Osteoblast (primary cell): ENCODE results near the gene B4GAT1. TPM values are rescaled to one million over a fixed set of nuclear protein-coding genes. Genes with fewer than 3 reads are reported as not detected.
A peak's percentile ranks its signal among the peaks of the same experiment; 100 is the strongest.

Experiments used
- DNase-seq: peaks from one replicate; pipeline ENCODE4 v3.0.0; 2011; ENCODE audit warnings: low spot score, mixed read lengths; ENCODE audit not compliant: insufficient read length; ENCODE audit errors: missing footprints
- H2AFZ ChIP-seq: 2 replicates; pipeline ENCODE4 v1.6.0; 2011; ENCODE audit warnings: mild to moderate bottlenecking, low read length
- H3K27ac ChIP-seq: 2 replicates; pipeline ENCODE4 v1.5.1; 2011; ENCODE audit warnings: mild to moderate bottlenecking, low read depth, low read length, moderate library complexity
- H3K27me3 ChIP-seq: 2 replicates; pipeline ENCODE4 v1.6.0; 2012; ENCODE audit warnings: mild to moderate bottlenecking, control low read depth, inconsistent platforms, low read length, moderate library complexity; ENCODE audit not compliant: insufficient read depth
- H3K36me3 ChIP-seq: 2 replicates; pipeline ENCODE4 v1.5.1; 2011; ENCODE audit warnings: mild to moderate bottlenecking, low read length, control low read depth, moderate library complexity; ENCODE audit not compliant: insufficient read depth
- H3K4me1 ChIP-seq: 2 replicates; pipeline ENCODE4 v1.5.1; 2011; ENCODE audit warnings: mild to moderate bottlenecking, low read length, control low read depth, moderate library complexity; ENCODE audit not compliant: insufficient read depth
- H3K4me2 ChIP-seq: 2 replicates; pipeline ENCODE4 v1.6.0; 2011; ENCODE audit warnings: mild to moderate bottlenecking, low read length; ENCODE audit not compliant: insufficient read depth
- H3K4me3 ChIP-seq: fragments of 200-600 bp; sonication (generic); 3 replicates; pipeline ENCODE4 v1.5.1; 2012; ENCODE audit warnings: mild to moderate bottlenecking, low read length, inconsistent platforms; ENCODE audit not compliant: insufficient read depth
- H3K79me2 ChIP-seq: 2 replicates; pipeline ENCODE4 v1.6.0; 2012; ENCODE audit warnings: mild to moderate bottlenecking, low read length, control low read depth, inconsistent platforms; ENCODE audit not compliant: insufficient read depth
- H3K9me3 ChIP-seq: 2 replicates; pipeline ENCODE4 v1.5.1; 2011; ENCODE audit warnings: low read depth, low read length, control low read depth
- H4K20me1 ChIP-seq: 2 replicates; pipeline ENCODE4 v1.6.0; 2012; ENCODE audit warnings: mild to moderate bottlenecking, low read length, control low read depth; ENCODE audit not compliant: insufficient read depth
- CTCF ChIP-seq: IDR thresholded peaks from 2 replicates; pipeline ENCODE4 v1.5.1; 2011; ENCODE audit warnings: mild to moderate bottlenecking, low read depth, low read length, moderate library complexity; ENCODE audit errors: extremely low read depth
- total RNA-seq: library from RNA; depleted of rRNA; stranded (reverse); fragments of >200 nt; gene quantifications from 2 replicates; pipeline ENCODE4 v1.2.3, GENCODE V29; 2012

The B4GAT1 gene
- total RNA-seq, 1 donor, result 20.6 TPM

- no peaks in the 10 kb centered on the region for H3K9me3 ChIP-seq
- H2AFZ ChIP-seq, result peak overlapping the region; percentile 63
- H4K20me1 ChIP-seq, result peaks cover 4% of the 10 kb centered on the region
- H3K4me3 ChIP-seq, result no peak overlapping the region
- peak overlapping the region; percentile 62 for H3K4me2 ChIP-seq
- peak; percentile 95 for DNase-seq
- peaks cover 3% of the 10 kb centered on the region for H3K79me2 ChIP-seq
- H3K27ac ChIP-seq, result peak overlapping the region; percentile 77
- no peaks in the 10 kb centered on the region for H3K27me3 ChIP-seq
- no peak for TF ChIP-seq CTCF
- H3K36me3 ChIP-seq, result peaks cover 14% of the 10 kb centered on the region
- peaks cover 57% of the 10 kb centered on the region for H3K4me1 ChIP-seq
These were observed 20.0 kb downstream of the B4GAT1 start for GRCh38 chr11:66327171-66328030.

DNA sequence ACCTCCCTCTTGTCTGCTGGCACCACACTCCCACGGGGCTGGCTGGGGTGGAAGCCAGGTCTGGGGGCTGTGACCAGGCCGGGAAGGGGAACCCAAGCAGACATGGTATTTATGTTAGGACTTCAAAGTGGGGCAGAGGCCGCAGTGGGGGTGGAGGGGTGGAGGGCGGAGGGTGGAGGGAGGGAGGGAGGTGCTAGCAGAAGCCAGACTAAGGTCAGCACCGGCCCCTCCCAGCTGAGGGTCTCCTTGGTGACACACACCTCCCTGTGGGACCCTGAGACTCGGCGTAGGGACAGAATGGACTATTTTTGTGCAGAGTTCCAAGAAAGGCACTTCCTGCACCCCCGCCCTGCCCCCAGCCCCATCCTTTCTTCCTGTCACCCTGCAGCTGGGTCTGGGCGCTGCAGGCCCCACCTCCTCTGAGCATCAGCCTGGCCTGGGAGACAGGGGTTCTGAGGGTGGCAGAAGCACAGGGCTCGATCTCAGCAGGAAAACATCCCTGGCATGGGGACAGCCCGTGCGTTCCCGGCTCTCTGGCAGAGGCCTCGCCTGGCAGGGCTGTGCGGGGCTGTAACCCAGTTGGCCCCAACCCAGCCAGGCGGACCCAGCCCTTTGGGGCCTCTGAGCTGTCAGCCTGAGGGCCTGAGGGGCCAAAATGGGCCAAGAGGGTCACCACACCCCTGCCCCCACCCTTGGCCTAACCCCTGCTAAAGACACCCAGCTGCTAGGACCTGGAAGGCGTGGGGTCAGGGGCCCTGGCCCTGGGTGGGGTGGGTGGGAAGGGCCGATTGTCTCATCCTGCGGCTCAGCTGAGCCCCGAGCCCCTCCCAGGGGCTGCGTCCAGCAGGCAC is 20.9 kb downstream of the B4GAT1 start:
- Histone ChIP-seq H3K4me1 (peaks cover 59% of the 10 kb centered on the region), H3K27ac (peak overlapping the region; percentile 77), H3K36me3 (peaks cover 5% of the 10 kb centered on the region), H3K4me3 (no peak overlapping the region), H3K79me2 (no peaks in the 10 kb centered on the region), H4K20me1 (no peaks in the 10 kb centered on the region), H3K27me3 (no peaks in the 10 kb centered on the region), H2AFZ (no peak overlapping the region), H3K4me2 (peak overlapping the region; percentile 51), H3K9me3 (no peaks in the 10 kb centered on the region)
- TF ChIP-seq CTCF, result no peak
- peak; percentile 93 for DNase-seq

DNA sequence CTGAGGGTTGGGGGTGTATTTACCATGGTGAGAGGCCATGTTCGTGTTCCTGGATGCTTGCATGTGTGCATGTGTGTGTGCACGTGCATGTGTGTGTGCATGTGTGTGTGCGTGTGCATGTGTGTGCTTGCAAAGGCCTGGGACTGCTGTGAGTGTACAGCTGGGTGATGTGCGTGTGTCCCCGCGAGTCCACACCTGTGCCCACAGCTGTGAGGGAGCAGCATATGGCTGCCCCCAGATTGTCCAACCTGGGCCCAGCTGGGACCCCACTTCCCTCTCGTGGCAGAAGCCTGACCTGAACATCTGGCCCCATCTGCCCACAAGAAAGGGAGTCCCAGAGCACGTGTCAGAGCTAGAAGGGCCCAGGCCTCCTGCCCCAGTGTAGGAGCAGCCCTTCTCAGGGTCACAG is 22.2 kb downstream of the B4GAT1 start:
- no peaks in the 10 kb centered on the region for H3K9me3 ChIP-seq
- H3K27me3 ChIP-seq, result no peaks in the 10 kb centered on the region
- peaks cover 59% of the 10 kb centered on the region for H3K4me1 ChIP-seq
- H2AFZ ChIP-seq, result no peak overlapping the region
- peak overlapping the region; percentile 7 for H3K27ac ChIP-seq
- no peaks in the 10 kb centered on the region for H3K79me2 ChIP-seq
- H3K36me3 ChIP-seq, result no peaks in the 10 kb centered on the region
- peak; percentile 65 for DNase-seq
- no peak overlapping the region for H3K4me3 ChIP-seq
- no peak overlapping the region for H3K4me2 ChIP-seq
- no peaks in the 10 kb centered on the region for H4K20me1 ChIP-seq
- no peak for TF ChIP-seq CTCF

- H2AFZ ChIP-seq, result no peak overlapping the region
- H3K4me3 ChIP-seq, result no peak overlapping the region
- DNase-seq, result peak; percentile 81
- no peak for TF ChIP-seq CTCF
- H3K9me3 ChIP-seq, result no peaks in the 10 kb centered on the region
- H3K36me3 ChIP-seq, result no peaks in the 10 kb centered on the region
- no peak overlapping the region for H3K4me2 ChIP-seq
- peak overlapping the region; percentile 50 for H3K27ac ChIP-seq
- no peaks in the 10 kb centered on the region for H4K20me1 ChIP-seq
- H3K27me3 ChIP-seq, result no peaks in the 10 kb centered on the region
- no peaks in the 10 kb centered on the region for H3K79me2 ChIP-seq
- peaks cover 55% of the 10 kb centered on the region for H3K4me1 ChIP-seq
These were observed 22.8 kb downstream of the B4GAT1 start for GRCh38 chr11:66324664-66325063.
